ENCODE results near the gene NOS2. TPM values are rescaled to one million over a fixed set of nuclear protein-coding genes. Genes with fewer than 3 reads are reported as not detected.
"Not testable (repeated sequence)": the region's sequence is repeated elsewhere in the genome, so short reads cannot be mapped to it uniquely, and the experiment has no call there.

NOS2 gene
- polyA plus RNA-seq (ENCODE audit: insufficient read length in 12 of 12): 1 to 10 TPM in 10 of 12 donors, not detected in 2; 1.9 to 3.4 (median 2.7) TPM
- long read RNA-seq, donor 1: 0 reads
- long read RNA-seq, donor 2: 0 reads
- long read RNA-seq, donor 3: 0 reads
- long read RNA-seq, donor 4: 0 reads
- long read RNA-seq, donor 5: 0 reads
- long read RNA-seq, donor 6: 0 reads
- long read RNA-seq, donor 7: 0 reads
- long read RNA-seq, donor 8: 0 reads
- long read RNA-seq, donor 9: 0 reads
- long read RNA-seq, donor 10: 0 reads
- long read RNA-seq, donor 11: 0 reads

DNA sequence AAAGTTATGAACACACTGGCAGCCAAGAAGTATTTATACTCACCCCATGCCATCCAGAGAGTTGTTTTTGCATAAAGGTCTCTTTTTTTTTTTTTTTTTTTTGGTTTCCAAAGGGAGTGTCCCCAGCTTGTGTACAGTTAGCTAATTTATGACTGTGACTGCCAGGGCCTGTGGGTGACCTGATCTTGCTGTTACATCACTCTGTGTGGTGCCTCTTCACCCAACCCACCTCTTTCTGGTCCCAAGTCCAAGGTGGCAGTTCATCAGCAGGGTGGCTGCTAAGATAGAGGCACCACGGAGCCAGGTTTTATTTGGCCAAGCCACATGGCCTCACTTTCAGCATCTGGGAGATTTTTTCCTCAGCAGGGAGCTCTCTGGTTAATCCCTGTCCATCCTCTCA lies at the start of gene NOS2:
Gene NOS2 (minus strand): TSS at position 8 of the 400 bp plus-strand sequence. CDS start 1,720 bp downstream, outside the sequence.
- DNase-seq: no peak

DNA sequence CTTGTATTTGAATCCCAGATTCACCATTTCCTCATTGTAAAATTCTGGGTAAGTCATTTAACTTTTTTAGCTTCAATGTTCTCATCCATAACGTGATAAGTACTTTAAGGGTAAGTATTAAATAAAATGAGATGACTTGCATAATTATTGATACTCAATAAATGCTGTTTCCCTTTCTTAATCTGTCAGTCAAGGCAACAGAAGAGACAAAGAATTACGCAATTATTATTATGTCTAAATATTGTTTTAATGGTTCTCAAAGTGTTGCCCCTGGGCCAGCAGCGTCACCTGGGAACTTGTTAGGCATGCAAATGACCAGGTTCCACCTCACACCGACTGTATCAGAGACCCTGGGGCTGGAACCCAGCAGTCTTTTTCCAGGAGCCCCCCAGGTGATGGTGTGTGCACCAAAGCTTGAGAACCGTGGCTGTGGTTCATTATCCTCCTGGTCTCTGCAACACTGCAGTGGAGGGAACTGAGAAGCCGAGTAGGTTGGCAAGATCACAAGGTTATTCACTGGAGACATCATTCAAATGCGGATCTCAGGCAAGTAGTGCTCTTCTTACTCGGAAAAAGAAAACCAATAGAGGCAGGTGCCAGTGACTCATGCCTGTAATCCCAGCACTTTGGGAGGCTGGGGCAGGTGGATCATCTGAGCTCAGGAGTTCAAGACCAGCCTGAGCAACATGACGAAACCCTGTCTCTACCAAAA lies 49.3 kb upstream of the NOS2 start:
- no peak for DNase-seq

DNA sequence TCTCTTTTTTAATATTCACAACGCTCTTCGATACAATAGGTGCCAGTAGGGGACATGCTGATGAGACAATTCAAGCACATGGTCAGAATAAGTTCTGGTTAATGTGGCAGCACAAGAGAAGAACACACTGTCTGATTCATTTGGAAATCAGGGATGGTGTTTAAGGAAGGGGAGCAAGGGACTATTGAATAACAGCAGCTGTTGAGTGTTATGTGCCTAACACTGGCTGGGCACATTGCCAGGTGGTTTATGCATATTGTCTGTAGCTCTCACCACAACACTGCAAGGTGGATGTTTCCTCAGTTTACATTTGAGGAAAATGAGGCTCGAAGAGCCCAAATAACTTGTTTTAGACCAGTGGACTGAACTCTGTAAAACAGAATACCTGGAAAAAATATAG lies 48.6 kb upstream of the NOS2 start:
- DNase-seq: peak; percentile 25

DNA sequence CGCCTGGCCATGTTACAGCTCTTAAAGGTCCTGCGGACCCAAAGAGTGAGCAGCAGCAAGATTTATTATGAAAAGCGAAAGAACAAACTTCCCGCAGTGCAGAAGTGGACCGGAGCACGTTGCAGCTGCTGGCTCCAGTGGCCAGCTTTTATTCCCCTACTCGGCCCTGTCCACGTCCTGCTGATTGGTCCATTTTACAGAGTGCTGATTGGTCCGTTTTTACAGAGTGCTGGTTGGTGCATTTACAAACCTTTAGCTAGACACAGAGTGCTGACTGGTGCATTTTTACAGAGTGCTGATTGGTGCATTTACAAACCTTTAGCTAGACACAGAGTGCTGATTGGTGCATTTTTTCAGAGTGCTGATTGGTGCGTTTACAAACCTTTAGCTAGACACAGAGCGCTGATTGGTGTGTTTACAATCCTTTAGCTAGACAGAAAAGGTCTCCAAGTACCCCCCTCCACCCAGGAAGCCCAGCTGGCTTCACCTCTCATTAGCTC lies 46.5 kb upstream of the NOS2 start:
- DNase-seq: not testable (repeated sequence)

DNA sequence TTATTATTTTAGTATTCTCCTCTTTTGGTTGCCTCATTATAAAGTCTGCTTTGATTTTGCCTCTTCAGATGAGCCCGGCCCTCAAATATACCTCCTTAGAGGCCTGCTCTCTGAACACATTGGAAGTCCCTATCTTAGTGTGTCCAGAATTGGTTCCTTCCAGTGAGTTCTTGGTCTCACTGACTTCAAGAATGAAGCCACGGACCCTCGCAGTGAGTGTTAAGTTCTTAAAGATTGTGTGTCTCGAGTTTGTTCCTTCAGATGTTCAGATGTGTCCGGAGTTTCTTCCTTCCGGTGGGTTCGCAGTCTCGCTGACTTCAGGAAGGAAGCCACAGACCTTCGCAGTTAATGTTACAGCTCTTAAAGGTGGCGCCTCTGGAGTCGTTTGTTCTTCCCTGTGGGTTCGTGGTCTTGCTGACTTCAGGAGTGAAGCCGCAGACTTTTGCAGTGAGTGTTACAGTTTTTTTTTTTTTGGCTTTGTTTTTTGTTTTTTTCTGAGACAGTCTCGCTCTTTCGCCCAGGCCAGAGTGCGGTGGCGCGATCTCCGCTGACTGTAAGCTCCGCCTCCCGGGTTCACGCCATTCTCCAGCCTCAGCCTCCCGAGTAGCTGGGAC lies 45.8 kb upstream of the NOS2 start:
- DNase-seq: no peak

DNA sequence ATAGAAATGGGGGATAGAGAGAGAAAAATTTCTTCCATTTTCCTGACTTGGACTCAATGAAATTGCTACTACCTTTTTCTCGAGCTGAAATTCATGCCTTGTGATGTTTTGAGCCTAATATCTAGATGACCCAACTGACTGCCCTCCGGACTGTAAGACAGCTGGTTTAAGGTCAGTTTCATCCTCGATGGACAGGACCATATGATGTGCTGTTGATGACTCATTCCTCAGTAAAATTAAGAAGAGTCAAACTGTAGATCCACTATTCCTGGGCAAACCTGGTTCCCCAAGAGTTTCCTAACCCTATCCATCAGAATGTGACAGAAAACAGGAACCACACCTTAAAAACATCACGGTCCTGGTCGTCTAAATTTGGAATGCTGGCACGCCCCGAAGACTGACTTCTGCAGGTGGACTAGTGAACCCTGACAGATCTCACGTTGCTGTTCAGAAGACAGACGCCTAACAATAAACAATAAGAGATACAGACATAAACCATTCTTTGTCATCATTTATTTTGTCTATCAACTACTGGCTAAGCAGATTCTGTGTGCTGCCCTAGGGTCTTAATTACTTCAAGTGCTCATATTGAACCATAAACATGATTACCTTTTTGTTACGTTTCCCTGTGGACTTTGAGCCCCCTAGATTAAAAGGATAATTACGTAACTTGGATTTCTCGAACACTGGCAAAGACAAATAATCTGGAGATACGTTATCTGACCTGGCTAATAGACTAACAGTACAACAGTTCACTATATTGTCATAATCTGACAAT lies 45.1 kb upstream of the NOS2 start:
- DNase-seq: no peak

DNA sequence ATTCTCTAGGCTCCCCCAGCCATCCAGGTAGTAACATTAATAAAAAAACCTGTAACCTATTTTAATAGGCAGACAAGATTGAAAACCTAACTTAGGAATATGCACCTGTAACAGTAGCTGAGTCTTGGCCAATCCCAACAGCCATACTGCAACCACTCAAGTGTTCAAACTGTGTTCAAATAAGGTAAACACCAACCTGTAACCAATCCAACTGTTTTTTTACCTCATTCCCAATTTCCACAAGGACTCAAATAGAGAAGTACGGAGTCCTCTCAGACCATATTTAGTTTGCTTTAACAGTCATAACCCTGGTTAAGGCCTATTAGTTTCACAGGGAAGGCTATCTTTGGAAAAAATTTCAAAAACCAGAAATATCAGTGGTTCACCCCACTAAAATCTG lies 40.4 kb upstream of the NOS2 start:
- no peak for DNase-seq

DNA sequence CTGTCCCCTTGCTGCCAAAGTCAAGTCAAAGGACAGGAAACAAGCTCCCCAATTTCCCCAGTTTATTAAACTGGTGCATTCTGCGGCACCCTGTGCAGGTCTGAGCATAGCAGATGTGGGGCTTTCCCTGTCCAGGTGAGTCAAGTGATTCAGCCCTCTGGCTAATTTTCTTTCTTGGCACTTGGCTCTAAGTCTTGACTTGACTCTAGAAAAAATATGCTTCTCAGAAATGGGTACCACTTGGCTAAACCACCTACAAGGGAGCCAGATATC lies 40.0 kb upstream of the NOS2 start:
- not testable (repeated sequence) for DNase-seq

DNA sequence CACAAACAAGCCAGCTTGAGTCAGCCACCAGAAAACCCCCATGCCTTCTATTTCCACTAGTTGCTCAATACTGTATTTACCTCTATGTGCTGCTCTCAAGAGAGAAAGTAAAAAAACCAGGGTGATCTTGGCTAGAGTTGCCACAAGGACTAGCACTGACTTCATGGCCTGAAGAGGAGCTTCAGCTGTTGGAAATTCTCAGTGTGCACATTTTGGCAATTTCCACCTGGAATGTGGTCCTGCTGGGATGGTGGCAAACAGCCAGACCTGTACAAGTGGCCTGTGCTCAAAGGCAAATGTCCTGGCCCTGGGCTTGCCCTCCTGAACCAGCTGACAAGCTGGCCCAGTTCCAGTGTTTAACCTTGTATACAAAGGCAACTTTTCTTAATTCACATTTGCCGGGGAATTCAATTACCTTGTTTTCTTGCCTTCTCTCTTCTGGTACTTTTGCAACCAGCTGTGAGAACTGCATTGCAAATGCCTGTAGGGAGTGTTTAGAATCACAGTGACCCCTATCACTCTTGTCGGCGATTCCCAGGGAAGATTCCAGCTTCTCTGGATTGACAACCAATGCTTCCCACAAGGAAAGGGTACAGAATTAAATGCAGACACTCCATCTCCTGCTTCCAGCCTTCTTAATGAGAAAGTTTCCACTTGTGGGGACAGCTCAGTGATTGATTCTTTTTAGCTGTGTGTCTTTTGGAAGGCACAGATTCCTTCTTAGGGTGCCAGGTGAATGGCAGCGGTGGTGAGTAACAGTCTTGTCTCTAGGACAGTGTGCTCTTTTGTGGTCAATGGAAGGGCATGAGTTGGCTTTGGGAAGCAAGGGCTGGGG lies 39.5 kb upstream of the NOS2 start:
- DNase-seq: not testable (repeated sequence)

DNA sequence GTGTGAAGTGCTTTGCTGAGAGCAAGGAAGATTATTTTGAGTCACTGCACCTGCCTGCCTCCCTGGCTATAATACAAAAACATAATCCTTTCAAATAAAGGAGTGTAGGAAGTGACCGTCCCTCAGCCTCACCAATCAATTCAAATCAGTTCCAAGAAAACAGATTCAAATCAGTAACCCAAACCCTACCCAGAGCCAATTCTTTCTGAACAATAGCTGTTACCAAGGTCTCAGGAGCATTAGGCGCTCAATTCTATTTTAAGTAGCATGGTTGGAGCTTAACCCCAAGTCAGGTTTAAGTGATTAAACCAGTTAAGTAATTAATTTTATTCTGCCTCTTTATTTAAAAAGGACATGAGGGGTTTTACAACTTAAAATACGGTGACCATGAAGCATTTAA lies 38.3 kb upstream of the NOS2 start:
- DNase-seq: not testable (repeated sequence)

DNA sequence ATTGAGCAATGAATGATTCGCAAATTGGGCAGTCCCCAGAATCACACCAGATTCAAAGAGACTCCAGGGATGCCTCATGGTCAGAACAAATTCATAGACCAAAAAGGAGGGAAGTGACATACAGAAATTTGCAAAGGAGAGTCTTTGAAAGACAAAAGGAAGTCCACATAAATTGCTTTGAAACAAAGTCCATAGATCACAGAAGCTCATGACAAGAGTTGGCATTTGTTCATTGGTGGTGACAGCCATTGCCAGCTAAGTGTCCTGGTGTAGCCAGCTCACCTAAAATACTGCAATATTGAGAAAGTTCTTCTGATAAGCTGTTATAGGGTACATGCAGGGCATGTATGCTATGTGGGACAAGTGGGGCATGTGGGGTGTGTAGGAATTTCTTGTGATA lies 37.4 kb upstream of the NOS2 start:
- not testable (repeated sequence) for DNase-seq

DNA sequence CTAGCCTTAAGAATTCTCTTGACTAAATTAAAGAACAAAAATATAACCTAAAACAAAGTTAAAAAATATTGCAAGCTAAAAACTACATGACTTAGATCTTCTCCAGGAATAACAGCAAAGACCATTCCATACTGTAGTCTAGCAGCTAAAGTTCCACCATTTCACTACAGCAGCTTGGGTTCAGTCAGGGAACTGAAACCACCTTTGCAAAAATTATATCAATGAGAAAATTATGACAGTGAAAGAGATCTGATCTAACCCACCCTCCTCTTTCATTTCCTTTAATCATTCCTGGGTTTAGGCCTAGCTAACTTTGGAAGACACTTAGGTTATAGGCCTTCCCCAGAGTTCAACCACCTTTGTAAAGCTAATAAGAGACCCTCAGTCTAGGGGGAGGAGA lies 36.3 kb upstream of the NOS2 start:
- DNase-seq: no peak

DNA sequence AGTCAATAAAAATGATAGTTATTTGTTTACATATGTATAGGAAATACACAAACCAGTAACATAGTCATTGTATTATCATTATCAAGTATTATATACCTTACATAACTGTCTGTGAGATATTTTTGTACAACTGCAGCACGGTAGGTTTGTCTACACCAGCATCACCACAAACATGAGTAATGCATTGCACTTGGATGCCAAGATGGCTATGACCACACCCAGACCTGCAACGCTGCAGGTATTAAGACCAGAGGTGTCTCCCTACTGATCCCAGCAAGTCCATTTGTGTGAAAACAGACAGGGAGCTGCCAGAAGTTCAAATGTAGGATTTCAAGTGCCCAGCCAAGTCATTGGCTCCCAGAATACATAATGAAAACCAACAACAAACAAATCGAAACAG lies 34.2 kb upstream of the NOS2 start:
- no peak for DNase-seq

DNA sequence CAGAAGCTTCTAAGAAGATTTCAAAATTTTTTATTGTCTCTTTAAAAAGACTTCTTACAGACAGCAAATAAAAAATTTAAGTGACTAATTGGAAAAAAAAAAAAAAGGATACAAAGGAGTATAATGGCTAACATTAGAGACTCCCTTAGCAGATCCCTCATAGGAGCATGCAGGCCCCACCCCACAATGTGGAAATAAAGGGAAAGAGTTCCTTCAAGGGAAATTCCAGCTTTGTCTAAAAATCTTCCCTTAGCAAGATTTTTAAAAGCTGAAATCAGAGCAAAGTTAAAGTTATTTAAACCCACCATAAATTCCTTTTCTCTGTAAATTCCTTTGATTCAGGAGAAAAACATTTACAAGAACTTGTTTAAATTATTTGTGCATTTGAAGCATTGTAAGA lies 32.5 kb upstream of the NOS2 start:
- no peak for DNase-seq

DNA sequence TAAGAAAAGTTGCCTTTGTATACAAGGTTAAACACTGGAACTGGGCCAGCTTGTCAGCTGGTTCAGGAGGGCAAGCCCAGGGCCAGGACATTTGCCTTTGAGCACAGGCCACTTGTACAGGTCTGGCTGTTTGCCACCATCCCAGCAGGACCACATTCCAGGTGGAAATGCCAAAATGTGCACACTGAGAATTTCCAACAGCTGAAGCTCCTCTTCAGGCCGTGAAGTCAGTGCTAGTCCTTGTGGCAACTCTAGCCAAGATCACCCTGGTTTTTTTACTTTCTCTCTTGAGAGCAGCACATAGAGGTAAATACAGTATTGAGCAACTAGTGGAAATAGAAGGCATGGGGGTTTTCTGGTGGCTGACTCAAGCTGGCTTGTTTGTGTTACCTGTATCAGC lies 29.6 kb upstream of the NOS2 start:
- DNase-seq: not testable (repeated sequence)

DNA sequence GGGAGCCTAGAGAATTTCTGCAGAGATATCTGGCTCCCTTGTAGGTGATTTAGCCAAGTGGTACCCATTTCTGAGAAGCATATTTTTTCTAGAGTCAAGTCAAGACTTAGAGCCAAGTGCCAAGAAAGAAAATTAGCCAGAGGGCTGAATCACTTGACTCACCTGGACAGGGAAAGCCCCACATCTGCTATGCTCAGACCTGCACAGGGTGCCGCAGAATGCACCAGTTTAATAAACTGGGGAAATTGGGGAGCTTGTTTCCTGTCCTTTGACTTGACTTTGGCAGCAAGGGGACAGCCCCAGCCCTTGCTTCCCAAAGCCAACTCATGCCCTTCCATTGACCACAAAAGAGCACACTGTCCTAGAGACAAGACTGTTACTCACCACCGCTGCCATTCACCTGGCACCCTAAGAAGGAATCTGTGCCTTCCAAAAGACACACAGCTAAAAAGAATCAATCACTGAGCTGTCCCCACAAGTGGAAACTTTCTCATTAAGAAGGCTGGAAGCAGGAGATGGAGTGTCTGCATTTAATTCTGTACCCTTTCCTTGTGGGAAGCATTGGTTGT lies 28.9 kb upstream of the NOS2 start:
- not testable (repeated sequence) for DNase-seq

DNA sequence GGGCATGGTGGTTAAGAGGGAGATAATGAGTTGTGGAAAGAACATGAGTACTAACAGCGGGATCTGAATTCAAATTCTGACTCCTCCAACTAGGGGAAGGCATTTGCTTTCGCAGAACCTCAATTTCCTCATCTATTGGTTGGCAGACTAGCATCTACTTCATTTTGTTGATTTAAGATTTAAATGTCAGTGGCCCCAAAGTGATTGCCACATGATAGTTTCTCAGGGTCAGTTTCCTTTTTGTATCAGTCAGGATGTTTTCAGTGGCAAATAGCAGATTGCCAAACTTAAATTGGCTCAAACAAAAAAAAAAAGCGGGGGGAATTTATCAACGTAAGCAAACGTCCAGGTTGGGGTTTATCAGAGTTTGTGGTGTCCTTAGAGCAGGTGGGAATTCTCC lies 25.1 kb upstream of the NOS2 start:
- no peak for DNase-seq

DNA sequence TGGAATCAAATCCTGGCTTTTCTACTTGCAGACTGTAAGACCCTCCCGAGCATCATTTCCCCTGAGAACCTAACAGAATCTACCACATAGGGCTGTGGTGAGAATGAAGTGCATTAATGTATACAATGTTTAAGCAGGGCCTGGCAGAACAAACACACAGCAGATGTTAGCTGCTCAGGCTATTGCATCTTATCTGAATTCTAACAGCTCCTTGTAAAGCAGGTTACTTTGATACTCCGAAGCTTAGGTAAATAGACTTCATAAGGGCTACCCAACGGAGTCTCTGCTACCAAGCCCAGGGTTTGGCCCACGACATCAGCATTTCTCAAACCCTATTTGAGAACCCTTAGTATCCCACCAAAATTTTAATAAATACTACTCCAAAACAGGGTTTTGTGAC lies 24.4 kb upstream of the NOS2 start:
- no peak for DNase-seq

DNA sequence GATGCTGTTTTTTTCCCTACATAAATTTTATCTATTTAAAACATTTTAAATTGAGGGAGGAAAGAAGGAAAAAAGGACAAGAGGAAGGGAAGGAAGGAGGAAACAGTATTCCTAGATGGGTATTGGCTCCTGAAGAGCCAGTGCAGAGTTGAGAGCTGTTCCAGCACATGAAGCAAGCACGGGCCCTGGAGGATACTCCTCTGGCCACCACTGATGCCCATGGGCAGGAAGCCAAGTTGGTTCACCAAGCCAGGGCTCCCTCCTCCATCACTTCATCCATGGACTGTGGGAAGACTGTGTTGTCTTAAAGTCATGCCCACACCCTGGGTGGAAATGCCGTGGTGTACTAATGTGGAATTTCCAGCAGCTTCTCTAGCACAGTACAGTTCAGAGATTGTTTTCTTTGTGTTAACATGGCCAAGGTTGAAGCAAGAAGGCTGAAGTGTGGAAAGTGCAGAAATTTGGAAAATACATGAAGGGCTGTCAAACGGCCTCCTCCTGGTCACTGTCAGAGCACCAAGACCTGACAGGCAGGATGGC lies 23.9 kb upstream of the NOS2 start:
- DNase-seq: no peak

DNA sequence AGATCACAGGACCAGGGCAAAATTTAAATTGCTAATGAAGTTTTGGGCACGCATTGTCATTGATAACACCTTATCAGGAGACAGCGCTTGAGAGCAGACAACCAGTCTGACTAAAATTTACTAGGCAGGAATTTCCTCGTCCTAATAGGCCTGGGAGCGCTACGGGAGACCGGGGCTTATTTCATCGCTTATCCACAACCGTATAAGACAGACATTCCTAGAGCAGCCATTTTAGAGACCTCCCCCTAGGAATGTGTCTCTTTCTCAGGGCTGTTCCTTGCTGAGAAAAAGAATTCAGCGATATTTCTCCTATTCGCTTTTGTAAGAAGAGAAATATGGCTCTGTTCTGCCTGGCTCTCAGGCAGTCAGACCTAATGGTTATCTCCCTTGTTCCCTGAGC lies 21.8 kb upstream of the NOS2 start:
- DNase-seq: not testable (repeated sequence)

DNA sequence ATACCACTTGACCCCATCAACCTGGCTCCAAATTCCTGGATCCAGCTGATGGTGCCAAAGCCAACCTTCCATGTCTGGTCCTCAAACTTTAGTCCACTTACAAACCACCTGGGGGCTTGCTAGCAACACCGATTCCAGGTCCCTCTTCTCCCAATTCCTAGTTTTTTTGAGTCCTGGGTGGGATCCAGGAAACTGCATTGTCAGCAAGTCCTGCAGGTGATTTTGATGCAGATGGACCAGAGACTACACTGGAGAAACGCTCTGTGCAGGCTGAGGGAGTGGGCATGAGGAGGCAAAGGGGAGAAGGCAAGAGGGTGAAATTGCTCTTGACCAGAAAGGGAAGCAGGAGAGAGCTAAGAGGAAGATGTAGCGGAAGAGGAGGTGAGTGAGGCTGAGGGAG lies 21.0 kb upstream of the NOS2 start:
- no peak for DNase-seq
